HEK293T (cell line): Measurements from ENCODE around the gene GABPA.

ENCODE experiments used
- CTCF ChIA-PET: fragments of 350-600 bp; formaldehyde crosslinking; extraction: SDS; loops from one replicate; lab custom pipeline; 2021; ENCODE audit warnings: antibody characterized with exemption, inconsistent platforms; lab: Yijun Ruan, JAX
- POLR2A ChIA-PET: fragments of 350-600 bp; formaldehyde crosslinking; extraction: SDS; loops from one replicate; lab custom pipeline; 2020; ENCODE audit warnings: antibody characterized with exemption, inconsistent platforms; lab: Yijun Ruan, JAX
- DNase-seq: peaks from one replicate; pipeline ENCODE4 v3.0.0; 2012; ENCODE audit warnings: mixed read lengths; ENCODE audit errors: extremely low spot score
- ARNT ChIP-seq: fragments of 450-650 bp; IDR thresholded peaks from 2 replicates; pipeline ENCODE4 v1.6.1; 2017; ENCODE audit warnings: mild to moderate bottlenecking
- BHLHE40 ChIP-seq: fragments of 450-650 bp; IDR thresholded peaks from 2 replicates; pipeline ENCODE4 v1.6.1; 2016; ENCODE audit warnings: mild to moderate bottlenecking, moderate library complexity, borderline replicate concordance
- CTBP1 ChIP-seq: fragments of 450-650 bp; IDR thresholded peaks from 2 replicates; pipeline ENCODE4 v1.6.1; 2016; ENCODE audit warnings: borderline replicate concordance
- ELF4 ChIP-seq: fragments of 450-650 bp; IDR thresholded peaks from 2 replicates; pipeline ENCODE4 v1.6.1; 2017; ENCODE audit warnings: antibody characterized with exemption
- FOXA1 ChIP-seq: fragments of 450-650 bp; IDR thresholded peaks from 2 replicates; pipeline ENCODE4 v1.6.1; 2016; ENCODE audit warnings: mild to moderate bottlenecking
- FOXK2 ChIP-seq: fragments of 450-650 bp; IDR thresholded peaks from 2 replicates; pipeline ENCODE4 v1.6.1; 2016; ENCODE audit warnings: mild to moderate bottlenecking
- FOXM1 ChIP-seq: fragments of 450-650 bp; IDR thresholded peaks from 2 replicates; pipeline ENCODE4 v1.6.1; 2017; ENCODE audit warnings: mild to moderate bottlenecking, borderline replicate concordance
- HDGF ChIP-seq: fragments of 450-650 bp; IDR thresholded peaks from 2 replicates; pipeline ENCODE4 v1.6.1; 2017; ENCODE audit warnings: antibody characterized with exemption, borderline replicate concordance
- L3MBTL2 ChIP-seq: fragments of 450-650 bp; conservative IDR thresholded peaks from 2 replicates; pipeline ENCODE4 v1.6.1; 2016; ENCODE audit warnings: mild to moderate bottlenecking
- LEF1 ChIP-seq: fragments of 450-650 bp; IDR thresholded peaks from 2 replicates; pipeline ENCODE4 v1.6.1; 2017; ENCODE audit warnings: mild to moderate bottlenecking, borderline replicate concordance
- NFRKB ChIP-seq: fragments of 450-650 bp; IDR thresholded peaks from 2 replicates; pipeline ENCODE4 v1.6.1; 2016; ENCODE audit warnings: mild to moderate bottlenecking, moderate library complexity
- SP1 ChIP-seq: fragments of 450-650 bp; IDR thresholded peaks from 2 replicates; pipeline ENCODE4 v1.6.1; 2017
- SUZ12 ChIP-seq: fragments of 450-650 bp; IDR thresholded peaks from 2 replicates; pipeline ENCODE4 v1.6.1; 2016; ENCODE audit warnings: mild to moderate bottlenecking
- TARDBP ChIP-seq: fragments of 450-650 bp; IDR thresholded peaks from 2 replicates; pipeline ENCODE4 v1.6.1; 2016
- ZNF384 ChIP-seq: fragments of 450-650 bp; IDR thresholded peaks from 2 replicates; pipeline ENCODE4 v1.6.1; 2016
- TF ChIP-seq, protein P1 (sequence below): fragments of 450-650 bp; IDR thresholded peaks from 2 replicates; pipeline ENCODE4 v1.6.1; 2016

Gene GABPA

DNA sequence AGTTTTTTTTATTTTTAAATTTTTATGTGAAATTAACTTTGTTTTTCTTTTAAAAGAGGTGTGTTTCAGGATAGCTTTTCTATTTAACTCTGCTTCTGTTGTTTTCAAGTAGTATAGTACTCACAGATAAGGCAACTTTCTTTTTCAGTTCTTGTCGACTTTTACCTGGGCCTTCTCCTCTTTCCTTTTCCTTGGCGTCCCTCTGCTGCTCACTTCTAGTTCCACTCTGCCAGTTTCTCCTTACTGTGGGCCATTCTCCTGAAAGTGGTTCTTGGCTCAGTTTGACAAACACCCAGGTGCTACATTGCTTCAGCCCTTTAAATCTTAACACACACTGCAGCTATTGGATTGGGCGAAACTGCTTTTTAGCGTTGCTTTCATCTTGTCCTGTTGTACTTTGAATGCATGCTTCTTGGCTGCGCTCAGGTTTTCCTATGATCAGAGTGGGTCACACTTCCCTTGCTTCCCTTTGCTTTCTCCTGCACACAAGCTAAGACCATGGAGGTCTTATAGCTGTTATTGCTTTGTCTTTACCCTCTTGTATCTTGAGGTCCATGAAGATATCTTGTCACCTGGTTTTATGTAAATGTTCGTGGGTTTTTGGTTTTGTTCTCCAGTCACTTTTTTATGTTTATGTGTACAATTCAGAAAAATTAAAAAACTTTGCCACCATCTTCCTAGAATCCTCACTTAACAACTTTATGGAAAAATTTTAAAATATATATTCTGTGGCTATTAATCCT lies 21.6 kb downstream of the GABPA start:
- ChIA-PET CTCF (no interaction called here), POLR2A (no interaction called here)
- no peak for TF ChIP-seq FOXK2
- no peak for TF ChIP-seq NFRKB
- no peak for TF ChIP-seq ZNF384
- TF ChIP-seq, protein P1, sequence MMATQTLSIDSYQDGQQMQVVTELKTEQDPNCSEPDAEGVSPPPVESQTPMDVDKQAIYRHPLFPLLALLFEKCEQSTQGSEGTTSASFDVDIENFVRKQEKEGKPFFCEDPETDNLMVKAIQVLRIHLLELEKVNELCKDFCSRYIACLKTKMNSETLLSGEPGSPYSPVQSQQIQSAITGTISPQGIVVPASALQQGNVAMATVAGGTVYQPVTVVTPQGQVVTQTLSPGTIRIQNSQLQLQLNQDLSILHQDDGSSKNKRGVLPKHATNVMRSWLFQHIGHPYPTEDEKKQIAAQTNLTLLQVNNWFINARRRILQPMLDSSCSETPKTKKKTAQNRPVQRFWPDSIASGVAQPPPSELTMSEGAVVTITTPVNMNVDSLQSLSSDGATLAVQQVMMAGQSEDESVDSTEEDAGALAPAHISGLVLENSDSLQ: no peak
- TF ChIP-seq BHLHE40: no peak
- TF ChIP-seq CTBP1: no peak
- no peak for TF ChIP-seq ELF4
- TF ChIP-seq LEF1: no peak
- no peak for TF ChIP-seq TARDBP
- TF ChIP-seq SP1: no peak
- TF ChIP-seq L3MBTL2: no peak
- no peak for TF ChIP-seq SUZ12
- TF ChIP-seq HDGF: no peak
- TF ChIP-seq FOXA1: no peak
- TF ChIP-seq ARNT: no peak
- TF ChIP-seq FOXM1: no peak

GRCh38 chr21:25757531-25757930 lies 22.8 kb downstream of the GABPA start:
- TF ChIP-seq SUZ12 (no peak), ZNF384 (no peak), L3MBTL2 (no peak), BHLHE40 (no peak), NFRKB (no peak), SP1 (no peak), LEF1 (no peak), HDGF (no peak), ARNT (no peak)
- CTCF ChIA-PET: no interaction called here
- DNase-seq: no peak
- POLR2A ChIA-PET: no interaction called here

More for the DNA sequence above, 21.6 kb downstream of the GABPA start:
- DNase-seq: no peak

DNA sequence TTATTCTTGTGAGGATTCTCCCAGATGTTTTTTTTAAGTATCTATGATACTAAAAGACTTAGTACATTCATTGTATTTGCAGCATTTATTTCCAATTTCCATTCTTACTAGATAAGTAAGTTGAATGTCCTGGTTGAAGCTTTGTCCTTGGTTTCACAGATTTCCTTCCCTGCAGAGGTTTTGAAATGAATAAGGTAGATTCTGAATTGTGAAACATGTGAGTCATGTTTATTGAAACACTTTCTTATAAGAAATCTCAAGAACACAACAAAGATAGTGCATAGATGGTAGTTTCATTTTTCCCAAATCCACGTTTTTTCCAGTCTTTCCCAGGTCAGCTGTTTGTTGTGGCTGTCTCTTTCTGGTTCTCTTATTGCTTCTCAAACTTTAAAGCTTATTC lies 24.8 kb downstream of the GABPA start:
- POLR2A ChIA-PET: no interaction called here

DNA sequence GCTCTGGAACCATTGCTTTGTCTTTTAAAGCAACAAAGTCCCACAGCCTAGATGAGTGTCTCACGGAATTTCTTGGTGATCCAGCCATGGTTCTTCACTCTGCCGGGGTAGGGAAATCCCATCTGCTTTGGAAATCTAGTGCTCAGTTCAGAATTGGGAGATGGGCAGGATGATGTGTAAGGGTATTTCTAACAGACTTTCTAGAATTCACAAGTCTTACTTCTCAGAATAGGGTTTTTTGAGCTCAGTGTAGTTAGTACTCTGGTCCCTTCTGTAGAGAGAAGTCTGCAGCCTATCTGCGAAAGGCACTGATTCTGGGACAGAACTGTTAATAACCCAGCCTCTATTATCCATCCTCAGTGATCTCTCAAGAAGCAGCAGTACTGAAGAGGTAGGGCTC lies 25.3 kb downstream of the GABPA start:
- CTCF ChIA-PET: no interaction called here
- POLR2A ChIA-PET: no interaction called here
- no peak for DNase-seq
- TF ChIP-seq L3MBTL2 (no peak), TARDBP (no peak), SP1 (no peak), HDGF (no peak), SUZ12 (no peak), ELF4 (no peak), FOXA1 (no peak), FOXM1 (no peak), LEF1 (no peak), CTBP1 (no peak), ARNT (no peak), NFRKB (no peak), BHLHE40 (no peak)
- TF ChIP-seq, protein P1: no peak

More for the DNA sequence above, 24.8 kb downstream of the GABPA start:
- CTCF ChIA-PET: no interaction called here
- DNase-seq: no peak
- no peak for TF ChIP-seq FOXK2
- TF ChIP-seq, protein P1: no peak
- no peak for TF ChIP-seq L3MBTL2
- no peak for TF ChIP-seq ZNF384
- TF ChIP-seq BHLHE40: no peak
- TF ChIP-seq SUZ12: no peak
- no peak for TF ChIP-seq CTBP1
- TF ChIP-seq NFRKB: no peak
- no peak for TF ChIP-seq SP1
- no peak for TF ChIP-seq FOXA1
- TF ChIP-seq LEF1: no peak

GRCh38 chr21:25760677-25761076 lies 25.9 kb downstream of the GABPA start:
- POLR2A ChIA-PET: no interaction called here
- no peak for DNase-seq
- CTCF ChIA-PET: no interaction called here
- TF ChIP-seq FOXA1 (no peak), ZNF384 (no peak), SUZ12 (no peak), ARNT (no peak), FOXM1 (no peak), ELF4 (no peak), HDGF (no peak), LEF1 (no peak), CTBP1 (no peak), TARDBP (no peak), L3MBTL2 (no peak), BHLHE40 (no peak), SP1 (no peak), NFRKB (no peak), FOXK2 (no peak)
- TF ChIP-seq, protein P1: no peak
